HG02588 (cell line): ENCODE results near the gene ALDH3B2.
"Not testable (repeated sequence)": the region's sequence is repeated elsewhere in the genome, so short reads cannot be mapped to it uniquely, and the experiment has no call there.

Experiments used
- ATAC-seq: cut with Tn5 transposase; IDR thresholded peaks from one replicate; pipeline ENCODE4 v1.9.1; 2021; ENCODE audit warnings: mild to moderate bottlenecking, moderate library complexity; ENCODE audit not compliant: unreplicated experiment

Gene ALDH3B2

GRCh38 chr11:67631411-67631810 is 43.0 kb downstream of the ALDH3B2 start:
- no peak for ATAC-seq

- ATAC-seq, result no peak
Observed at GRCh38 chr11:67630943-67631331, 43.5 kb downstream of the ALDH3B2 start.

DNA sequence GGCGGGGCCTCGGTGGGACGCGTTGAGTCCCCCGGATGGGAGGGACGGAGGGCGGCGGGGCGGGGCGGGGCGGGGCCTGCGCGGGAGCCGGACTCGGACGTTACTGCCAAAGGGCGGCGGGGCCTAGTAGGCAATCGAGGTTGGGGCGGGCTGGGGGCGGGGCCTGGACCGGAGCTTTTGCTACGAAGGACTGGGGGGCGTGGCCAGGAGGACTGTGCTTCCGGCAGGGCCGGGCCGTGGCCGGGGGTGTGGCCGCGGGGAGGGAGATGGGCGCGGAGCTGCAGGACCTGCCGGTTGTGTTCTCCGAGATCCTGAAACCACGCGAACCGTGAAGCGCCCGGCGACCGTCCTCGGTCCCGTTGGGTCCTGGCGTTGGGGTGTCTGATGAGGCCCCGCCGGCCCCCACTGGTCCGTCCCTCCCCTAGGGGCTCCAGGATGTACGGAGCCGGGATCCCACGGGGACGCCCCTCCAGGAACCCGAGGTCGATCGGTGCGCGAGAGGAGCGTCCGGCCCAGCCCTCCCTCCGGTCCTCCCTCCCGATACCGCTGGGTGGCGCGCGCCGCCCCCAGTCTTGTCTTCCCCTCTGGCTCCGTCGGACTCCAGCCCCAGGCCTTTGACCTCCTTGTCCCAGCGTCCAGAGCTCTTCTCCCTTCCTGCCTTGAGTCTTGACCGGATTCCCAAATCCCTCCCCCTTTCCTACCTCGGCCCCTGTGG is 44.0 kb downstream of the ALDH3B2 start:
- ATAC-seq, result peak; percentile 60

DNA sequence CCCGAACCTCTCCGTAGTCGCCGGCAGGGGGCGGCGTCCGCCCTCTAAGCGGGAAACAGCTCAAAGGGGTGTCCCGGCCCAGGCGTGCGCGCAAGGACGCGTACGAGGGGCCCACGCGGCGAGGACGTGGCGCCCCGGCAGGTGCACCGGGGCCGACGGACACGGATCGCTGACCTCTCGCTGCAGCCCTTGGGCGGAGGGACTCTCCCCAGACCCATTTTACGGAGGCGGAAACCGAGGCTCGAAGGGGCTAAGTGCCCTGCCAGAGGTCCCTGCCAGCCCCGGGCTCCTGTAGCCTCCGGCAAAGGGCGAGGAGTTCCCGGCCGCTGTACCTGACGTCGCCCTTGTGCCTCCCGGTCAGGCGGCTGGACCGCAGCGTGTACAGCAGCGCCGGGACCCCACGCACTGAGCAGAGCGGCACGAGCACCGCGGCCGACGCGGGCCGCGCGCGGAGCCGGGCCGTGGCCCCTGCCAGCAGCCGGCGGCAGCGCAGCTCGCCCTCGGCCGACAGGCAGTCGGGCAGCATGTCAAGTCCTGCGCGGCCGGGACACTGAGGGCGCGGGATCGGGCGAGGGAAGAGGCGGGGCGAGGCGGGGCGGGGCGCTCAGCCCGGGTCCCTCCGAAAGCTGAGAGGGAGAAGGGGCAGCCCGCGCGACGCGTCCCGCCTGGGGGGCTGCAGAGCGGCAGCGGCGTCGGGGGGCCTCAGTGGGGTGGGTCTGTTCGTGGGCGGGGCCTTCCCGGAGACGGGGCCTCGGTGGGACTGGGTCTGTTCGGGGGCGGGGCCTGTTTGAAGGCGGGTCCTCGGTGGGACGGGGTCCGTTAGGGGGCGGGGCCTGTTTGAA is 44.8 kb downstream of the ALDH3B2 start, which contains the start of gene NUDT8:
NUDT8 (minus strand) TSS at position 552 of the 842 bp plus-strand sequence; CDS start at position 526, 26 bp downstream.
- peak; percentile 57 for ATAC-seq

DNA sequence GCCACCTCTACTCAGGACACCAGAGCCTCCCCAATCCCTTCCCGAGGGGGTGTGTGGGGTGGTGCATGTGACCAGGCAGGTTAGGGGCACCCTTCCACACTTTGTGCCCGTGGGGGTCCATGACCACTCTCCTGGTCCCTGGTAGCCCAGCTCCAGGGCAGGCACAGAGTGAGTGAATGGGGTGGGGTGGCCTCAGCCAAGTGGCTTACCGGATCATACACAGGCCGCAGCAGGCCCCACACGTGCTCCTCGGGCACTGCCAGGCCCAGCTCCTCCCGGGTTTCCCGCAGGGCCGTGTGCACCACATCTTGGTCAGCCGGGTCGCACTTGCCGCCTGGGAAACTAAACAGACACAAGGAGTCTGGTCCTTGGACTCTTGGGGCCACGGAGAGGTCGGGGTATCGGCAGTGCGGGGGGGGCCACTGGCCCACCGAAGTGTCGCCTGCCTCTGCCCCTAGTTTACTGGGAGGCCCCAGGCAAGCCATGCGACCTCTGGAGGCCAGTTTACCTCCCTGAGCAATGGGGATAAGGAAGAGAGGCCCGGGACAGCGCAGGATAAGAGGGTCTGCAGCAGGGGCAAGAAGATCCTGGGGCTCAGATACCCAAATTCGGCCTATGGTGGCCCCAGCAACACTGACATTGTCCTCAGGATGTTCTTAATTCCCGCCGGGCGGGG is 45.6 kb downstream of the ALDH3B2 start:
- no peak for ATAC-seq

DNA sequence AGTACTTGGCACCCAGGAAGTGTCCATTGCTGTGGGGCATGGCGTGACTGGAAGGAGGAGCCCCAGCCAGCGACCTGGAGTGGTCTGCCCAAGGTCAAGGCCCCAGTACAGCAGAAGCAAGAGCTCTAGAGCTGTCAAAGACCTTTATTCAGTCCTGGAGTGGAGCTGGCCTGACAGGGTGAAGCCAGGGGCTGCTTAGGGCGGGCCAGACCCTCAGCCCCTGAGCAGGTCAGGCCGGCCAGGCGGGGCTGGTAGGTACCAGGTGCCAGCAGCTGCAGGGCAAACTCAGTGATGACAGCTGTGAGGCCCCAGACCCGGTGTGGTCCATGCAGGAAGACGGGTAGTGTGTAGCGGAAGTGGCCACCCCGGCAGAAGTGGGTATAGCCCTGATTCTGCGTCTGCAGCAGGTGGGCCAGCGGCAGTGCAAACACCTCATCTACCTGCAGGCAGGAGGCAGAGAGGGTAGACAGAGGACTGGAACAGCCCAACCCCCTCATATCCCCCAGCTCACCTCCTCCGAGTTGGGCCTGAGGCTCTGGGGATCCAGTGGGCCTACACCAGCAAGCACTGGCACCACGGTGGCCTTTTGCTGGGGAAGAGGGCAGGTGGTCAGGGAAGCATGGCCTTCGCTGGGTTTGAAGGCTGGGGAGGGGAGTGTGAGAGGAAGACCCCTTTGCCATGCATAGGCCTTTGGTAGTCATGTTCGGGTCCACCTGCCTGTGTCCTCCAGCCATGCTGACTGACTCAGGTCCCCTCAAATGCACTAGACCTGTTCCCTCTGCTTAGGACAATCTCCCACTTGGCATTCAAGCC is 46.4 kb downstream of the ALDH3B2 start:
- no peak for ATAC-seq

DNA sequence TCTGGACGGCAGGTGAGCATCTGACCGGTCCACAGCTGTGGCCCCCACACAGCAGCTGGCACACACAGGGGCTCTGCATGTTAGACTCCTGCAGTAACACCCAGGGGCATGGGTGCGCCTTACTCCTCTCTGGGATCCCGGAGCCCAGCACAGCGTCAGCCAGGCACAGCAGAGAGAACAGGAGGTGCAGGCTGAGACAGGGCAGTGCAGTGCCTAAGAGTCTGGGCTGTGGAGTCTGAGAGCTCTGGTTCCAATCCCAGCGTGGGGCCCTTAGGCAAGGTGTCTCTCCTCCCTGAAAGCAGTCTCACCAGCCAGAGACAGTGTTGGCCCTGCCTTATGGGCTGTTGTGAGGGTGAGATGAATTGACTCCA is 47.0 kb downstream of the ALDH3B2 start:
- no peak for ATAC-seq

- ATAC-seq, result no peak
Observed at GRCh38 chr11:67626970-67627369, 47.5 kb downstream of the ALDH3B2 start.

DNA sequence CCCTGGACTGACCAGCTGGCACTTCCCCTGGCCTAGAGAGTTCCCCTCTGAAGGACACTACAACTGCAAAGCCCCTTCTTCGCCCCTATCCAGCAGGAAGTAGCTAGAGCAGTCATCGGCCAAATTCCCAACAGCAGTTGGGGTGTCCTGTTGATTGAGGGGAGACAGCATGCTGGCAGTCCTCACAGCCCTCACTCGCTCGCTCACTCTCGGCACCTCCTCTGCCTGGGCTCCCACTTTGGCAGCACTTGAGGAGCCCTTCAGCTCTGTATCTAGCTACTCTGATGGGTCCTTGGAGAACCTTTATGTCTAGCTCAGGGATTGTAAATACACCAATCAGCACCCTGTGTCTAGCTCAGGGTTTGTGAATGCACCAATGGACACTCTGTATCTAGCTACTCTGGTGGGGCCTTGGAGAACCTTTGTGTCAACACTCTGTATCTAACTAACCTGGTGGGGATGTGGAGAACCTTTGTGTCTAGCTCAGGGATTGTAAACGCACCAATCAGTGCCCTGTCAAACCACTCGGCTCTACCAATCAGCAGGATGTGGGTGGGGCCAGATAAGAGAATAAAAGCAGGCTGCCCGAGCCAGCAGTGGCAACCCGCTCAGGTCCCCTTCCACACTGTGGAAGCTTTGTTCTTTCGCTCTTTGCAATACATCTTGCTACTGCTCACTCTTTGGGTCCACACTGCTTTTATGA is 48.1 kb downstream of the ALDH3B2 start:
- ATAC-seq, result not testable (repeated sequence)

DNA sequence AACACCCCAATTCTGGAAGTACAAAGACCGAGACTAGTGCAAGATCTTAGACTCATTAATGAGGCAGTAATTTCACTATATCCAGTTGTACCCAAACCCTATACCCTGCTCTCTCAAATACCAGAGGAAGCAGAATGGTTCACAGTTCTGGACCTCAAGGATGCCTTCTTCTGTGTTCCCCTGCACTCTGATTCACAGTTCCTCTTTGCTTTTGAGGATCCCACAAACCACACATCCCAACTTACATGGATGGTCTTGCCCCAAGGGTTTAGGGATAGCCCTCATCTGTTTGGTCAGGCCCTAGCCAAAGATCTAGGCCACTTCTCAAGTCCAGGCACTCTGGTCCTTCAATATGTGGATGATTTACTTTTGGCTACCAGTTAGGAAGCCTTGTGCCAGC is 50.6 kb downstream of the ALDH3B2 start:
- ATAC-seq, result not testable (repeated sequence)

DNA sequence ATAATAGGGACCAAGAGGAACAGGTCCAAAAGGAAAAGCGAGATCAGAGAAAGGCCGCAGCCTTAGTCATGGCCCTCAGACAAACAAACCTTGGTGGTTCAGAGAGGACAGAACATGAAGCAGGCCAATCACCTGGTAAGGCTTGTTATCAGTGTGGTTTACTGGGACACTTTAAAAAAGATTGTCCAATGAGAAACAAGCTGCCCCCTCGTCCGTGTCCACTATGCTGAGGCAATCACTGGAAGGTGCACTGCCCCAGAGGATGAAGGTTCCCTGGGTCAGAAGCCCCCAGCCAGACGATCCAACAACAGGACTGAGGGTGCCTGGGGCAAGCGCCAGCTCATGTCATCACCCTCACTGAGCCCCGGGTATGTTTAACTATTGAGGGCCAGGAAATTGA is 51.5 kb downstream of the ALDH3B2 start:
- ATAC-seq, result not testable (repeated sequence)

- ATAC-seq, result not testable (repeated sequence)
Observed at GRCh38 chr11:67621928-67622327, 52.5 kb downstream of the ALDH3B2 start.

- ATAC-seq, result not testable (repeated sequence)
Observed at GRCh38 chr11:67620621-67621020, 53.8 kb downstream of the ALDH3B2 start.

DNA sequence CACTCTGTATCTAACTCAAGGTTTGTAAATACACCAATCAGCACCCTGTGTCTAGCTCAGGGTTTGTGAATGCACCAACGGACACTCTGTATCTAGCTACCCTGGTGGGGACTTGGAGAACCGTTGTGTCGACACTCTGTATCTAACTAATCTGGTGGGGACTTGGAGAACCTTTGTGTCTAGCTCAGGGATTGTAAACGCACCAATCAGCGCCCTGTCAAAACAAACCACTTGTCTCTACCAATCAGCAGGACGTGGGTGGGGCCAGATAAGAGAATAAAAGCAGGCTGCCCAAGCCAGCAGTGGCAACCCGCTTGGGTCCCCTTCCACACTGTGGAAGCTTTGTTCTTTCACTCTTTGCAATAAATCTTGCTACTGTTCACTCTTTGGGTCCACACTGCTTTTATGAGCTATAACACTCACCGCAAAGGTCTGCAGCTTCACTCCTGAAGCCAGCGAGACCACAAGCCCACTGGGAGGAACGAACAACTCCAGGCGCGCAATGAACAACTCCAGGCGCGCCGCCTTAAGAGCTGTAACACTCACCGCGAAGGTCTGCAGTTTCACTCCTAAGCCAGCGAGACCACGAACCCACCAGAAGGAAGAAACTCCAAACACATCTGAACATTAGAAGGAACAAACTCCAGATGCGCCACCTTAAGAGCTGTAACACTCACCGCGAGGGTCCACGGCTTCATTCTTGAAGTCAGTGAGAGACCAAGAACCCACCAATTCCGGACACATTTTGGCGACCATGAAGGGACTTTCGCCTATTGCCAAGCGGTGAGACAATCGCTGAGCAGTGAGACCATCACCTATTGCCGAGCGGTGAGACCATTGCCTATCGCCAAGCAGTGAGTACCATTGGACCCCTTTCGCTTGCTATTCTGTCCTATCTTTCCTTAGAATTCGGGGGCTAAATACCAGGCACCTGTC is 54.5 kb downstream of the ALDH3B2 start:
- ATAC-seq, result not testable (repeated sequence)

DNA sequence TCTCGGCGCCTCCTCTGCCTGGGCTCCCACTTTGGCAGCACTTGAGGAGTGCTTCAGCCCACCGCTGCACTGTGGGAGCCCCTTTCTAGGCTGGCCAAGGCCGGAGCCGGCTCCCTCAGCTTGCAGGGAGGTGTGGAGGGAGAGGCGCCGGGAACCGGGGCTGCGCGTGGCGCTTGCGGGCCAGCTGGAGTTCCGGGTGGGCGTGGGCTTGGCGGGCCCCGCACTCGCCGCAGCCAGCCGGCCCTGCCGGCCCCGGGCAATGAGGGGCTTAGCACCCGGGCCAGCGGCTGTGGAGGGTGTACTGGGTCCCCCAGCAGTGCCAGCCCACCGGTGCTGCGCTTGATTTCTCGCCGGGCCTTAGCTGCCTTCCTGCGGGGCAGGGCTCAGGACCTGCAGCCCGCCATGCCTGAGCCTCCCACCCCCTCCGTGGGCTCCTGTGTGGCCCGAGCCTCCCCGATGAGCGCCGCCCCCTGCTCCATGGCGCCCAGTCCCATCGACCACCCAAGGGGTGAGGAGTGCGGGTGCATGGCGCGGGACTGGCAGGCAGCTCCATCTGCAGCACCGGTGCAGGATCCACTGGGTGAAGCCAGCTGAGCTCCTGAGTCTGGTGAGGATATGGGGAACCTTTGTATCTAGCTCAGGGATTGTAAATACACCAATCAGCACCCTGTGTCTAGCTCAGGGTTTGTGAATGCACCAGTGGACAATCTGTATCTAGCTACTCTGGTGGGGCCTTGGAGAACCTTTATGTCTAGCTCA is 55.3 kb downstream of the ALDH3B2 start:
- not testable (repeated sequence) for ATAC-seq

DNA sequence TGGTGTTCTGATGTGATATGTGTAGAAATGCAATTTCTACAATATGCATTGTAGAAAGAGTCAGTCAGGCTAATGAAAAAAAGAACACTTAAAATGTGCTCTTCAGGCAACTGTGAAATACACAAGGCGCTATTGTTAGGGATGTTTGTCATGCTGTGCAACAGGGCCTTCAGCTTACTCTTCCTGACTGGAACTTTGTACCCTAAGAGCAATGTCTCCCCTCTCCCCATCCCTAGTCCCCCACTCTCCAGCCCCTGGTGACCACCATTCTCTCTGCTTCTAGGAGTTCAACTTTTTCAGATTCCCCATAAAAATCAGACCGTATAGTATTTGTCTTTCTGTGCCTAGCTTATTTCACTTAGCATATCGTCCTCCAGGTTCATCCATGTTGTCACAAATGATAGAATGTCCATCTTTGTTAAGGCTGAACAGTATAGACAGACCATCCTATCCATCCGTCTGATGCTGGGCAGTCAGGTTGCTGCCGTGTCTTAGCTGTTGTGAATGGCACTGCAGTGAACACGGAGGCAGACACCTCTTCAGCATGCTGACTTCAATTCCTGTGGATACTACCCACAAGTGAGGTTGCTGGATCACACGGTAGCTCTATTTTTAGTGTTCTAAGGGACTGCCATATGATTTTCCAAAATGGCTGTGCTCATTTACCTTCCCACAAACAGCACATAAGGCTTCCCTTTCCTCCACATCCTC is 57.0 kb downstream of the ALDH3B2 start:
- ATAC-seq, result no peak

- no peak for ATAC-seq
Observed at GRCh38 chr11:67616431-67617242, 57.8 kb downstream of the ALDH3B2 start.
